Lower leg skin (tissue), 3 donors: ENCODE data around the gene FBXW4.
A peak's percentile ranks its signal among the peaks of the same experiment; 100 is the strongest.

Experiments used
- POLR2A ChIP-seq, 2 donors: fragments of 450-650 bp; IDR thresholded peaks; one replicate each; pipeline ENCODE4 v1.6.1; 2016 to 2017; ENCODE audit warnings: antibody characterized with exemption in 2 of 2, mild to moderate bottlenecking in 1 of 2, moderate library complexity in 1 of 2
- TF ChIP-seq, protein P1 (sequence below), 3 donors: fragments of 450-650 bp; IDR thresholded peaks; one replicate each; pipeline ENCODE4 v1.5.1; 2016; ENCODE audit warnings: antibody characterized with exemption in 3 of 3, mild to moderate bottlenecking in 3 of 3, moderate library complexity in 2 of 3

- no peak for TF ChIP-seq POLR2A (IDR thresholded peaks at IDR 0.05)
- TF ChIP-seq, protein P1, sequence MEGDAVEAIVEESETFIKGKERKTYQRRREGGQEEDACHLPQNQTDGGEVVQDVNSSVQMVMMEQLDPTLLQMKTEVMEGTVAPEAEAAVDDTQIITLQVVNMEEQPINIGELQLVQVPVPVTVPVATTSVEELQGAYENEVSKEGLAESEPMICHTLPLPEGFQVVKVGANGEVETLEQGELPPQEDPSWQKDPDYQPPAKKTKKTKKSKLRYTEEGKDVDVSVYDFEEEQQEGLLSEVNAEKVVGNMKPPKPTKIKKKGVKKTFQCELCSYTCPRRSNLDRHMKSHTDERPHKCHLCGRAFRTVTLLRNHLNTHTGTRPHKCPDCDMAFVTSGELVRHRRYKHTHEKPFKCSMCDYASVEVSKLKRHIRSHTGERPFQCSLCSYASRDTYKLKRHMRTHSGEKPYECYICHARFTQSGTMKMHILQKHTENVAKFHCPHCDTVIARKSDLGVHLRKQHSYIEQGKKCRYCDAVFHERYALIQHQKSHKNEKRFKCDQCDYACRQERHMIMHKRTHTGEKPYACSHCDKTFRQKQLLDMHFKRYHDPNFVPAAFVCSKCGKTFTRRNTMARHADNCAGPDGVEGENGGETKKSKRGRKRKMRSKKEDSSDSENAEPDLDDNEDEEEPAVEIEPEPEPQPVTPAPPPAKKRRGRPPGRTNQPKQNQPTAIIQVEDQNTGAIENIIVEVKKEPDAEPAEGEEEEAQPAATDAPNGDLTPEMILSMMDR (IDR thresholded peaks at IDR 0.05): peak in 1 of 3 donors; percentile 56
Observed at GRCh38 chr10:101602761-101603398, 92.1 kb downstream of the FBXW4 start.
